DMS 273 (cell line): ENCODE results near the gene ASPHD1.
"Not testable (repeated sequence)": the region's sequence is repeated elsewhere in the genome, so short reads cannot be mapped to it uniquely, and the experiment has no call there.

Experiments
- DNase-seq: peaks from one replicate; lab custom pipeline; 2025; ENCODE audit not compliant: unreplicated experiment; lab: John Stamatoyannopoulos, UW

ASPHD1 gene

DNA sequence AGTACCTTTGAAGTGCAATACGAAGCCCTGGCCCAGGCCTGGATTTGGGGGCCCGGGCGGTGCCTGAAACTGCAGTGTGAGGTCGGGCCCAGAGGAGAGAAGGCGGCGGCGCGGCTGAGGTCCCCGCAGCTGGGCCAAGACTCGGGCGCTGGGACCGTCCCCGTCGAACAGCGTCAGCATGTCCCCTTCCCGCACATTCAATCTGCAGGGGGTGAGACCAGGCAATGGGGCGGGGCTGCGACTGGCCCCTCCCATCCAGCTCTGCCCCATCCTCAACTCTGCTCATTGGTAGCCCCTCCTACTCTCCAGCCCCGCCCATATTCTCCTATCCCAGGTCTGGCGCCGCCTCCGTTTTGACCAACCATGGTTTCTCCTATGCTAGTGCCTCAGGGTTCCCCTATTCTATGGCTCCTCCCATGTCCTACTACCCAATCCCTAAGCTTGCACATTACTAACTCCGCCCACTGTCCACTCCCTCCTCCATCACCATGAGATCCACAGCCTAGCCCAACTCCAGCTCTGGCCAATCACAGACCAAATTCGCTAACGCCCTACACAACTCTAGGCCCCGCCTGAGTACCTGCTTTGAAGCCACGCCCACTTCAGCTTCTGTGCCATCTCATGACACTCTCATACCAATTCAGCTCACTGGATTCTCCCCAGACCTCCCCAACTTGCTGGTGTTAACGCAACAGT, 22.9 kb upstream of the ASPHD1 start:
- no peak for DNase-seq

GRCh38 chr16:29878172-29878571, 22.1 kb upstream of the ASPHD1 start:
- DNase-seq = no peak

- no peak for DNase-seq
Observed at GRCh38 chr16:29881050-29881449, 19.2 kb upstream of the ASPHD1 start.

DNA sequence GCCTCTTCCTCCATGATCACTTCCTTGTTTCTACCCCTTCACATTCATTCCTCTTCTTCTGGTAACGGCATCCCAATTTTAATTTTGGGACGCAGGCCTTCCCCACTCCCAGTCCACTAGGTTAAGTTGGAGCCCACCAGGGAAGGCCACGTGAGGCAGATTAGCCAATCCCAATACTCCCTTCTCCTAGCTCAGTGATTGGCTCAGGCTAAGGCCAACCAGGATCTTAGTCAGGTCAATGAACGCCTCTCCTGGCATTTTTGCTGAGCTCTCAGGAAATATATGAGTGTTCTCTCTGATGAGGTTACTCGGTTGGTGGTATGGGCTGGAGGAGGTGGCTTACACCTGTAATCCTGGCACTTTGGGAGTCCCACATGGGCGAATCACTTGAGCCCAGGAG, 16.3 kb upstream of the ASPHD1 start:
- no peak for DNase-seq

DNA sequence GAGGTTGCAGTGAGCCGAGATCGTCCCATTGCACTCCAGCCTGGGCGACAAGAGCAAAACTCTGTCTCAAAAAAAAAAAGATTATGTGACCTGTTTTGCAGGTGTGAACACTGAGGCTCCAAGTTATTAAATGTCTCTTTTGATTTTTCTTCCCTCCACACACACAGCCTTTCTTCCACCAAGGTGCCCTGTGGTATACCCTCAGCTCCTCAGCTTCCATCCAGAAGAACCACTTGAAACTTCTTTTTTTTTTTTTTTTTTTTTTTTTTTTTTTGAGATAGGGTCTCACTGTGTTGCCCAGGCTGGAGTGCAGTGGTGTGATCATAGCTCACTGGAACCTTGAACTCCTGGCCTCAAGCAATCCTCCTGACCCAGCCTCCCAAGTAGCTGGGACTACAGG, 10.9 kb upstream of the ASPHD1 start:
- not testable (repeated sequence) for DNase-seq

DNA sequence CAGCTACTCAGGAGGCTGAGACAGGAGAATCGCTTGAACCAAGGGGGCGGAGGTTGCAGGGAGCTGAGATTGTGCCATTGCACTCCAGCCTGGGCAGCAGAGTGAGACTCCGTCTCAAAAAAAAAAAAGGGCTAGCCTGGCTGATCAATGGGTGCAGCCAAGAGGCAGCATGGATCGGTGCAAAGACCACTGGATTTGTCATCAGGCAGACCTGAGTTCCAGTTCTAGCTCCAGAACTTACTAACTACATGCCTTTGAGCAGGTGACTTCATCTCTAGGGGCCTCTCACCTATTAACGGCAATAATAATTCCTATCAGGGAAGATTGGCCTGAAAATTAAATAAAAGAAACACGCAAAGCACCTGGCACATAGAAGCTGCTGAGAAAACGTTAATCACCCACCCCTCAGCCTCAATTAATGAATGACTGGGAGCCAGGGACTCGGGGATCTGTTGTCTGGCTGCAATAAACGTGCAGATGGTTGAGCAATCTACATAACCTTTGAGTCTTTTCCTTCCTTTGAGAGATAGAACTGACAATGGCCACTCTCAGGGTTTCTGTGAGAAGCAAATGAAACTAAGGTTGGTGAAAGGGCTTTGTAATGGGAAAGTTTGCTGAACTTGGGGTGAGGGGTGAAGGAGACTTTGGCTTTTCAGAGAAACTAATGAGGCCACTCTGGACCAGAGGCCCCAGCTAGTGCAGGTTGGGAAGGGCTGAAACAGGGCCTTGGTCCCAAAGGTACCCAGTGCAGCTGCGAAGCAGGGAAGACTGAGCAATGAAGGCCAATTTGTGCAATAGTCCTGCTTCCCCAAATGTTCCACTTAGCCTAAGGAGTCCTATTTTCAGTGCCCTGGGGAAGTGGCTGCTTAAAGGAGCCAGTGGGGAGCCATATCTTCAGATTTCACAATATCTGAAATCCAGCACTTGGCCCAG, 8.5 kb upstream of the ASPHD1 start:
- no peak for DNase-seq

- no peak for DNase-seq
Observed at GRCh38 chr16:29892458-29892813, 7.9 kb upstream of the ASPHD1 start.

DNA sequence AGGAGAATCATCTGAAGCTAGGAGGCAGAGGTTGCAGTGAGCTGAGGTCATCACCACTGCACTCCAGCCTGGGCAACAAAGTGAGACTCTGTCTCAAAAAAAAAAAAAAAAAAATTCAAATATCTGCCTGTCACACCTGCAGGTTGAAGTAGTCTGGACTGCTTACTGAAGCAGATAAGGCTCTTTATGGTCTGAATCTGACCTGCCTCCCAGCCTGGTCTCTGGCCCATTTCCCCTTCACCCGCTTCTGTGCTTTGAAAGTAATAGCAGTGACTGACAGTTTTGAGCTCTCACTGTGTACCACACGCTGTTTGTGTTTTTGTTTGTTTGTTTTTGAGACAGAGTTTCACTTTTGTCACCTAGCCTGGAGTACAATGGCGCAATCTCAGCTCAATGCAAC, 6.7 kb upstream of the ASPHD1 start:
- no peak for DNase-seq

GRCh38 chr16:29894352-29894751, 5.9 kb upstream of the ASPHD1 start:
- no peak for DNase-seq

GRCh38 chr16:29896841-29897240, 3.4 kb upstream of the ASPHD1 start:
- no peak for DNase-seq

- DNase-seq = no peak
Observed at GRCh38 chr16:29897333-29897732, 3.0 kb upstream of the ASPHD1 start.

DNA sequence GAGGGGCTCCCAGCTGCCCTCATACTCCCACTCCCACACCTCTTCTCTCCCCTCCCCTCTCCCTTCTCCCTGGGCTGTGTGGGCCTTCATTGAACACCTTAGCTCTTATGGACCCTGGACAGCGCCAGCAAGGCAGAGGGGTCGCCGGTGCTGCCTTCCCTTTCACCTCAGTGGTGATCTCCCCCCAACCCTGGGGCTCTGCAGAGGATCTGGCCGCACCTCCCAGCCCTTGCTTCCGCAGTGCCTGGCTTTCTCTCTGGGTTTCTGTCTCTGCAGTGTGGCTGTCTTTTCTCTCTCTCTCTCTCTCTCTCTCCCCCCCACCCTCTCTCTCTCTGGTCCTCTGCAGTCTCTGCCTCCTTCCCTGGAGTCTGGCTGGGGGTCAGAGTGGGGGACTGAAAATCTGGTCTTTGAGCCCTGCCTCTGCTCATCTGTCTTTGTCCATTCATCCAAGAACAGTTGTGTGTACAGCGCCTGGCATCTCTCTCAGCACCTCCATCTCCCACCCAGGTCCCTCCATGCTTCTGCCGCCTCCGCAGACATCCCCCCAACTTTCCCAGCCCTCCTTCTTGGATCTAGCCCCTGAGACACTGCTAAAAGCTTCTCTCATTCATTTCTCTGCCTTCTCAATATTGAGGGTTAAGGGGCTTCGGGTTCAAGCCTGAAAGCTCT, 2.0 kb upstream of the ASPHD1 start:
- DNase-seq = no peak

DNA sequence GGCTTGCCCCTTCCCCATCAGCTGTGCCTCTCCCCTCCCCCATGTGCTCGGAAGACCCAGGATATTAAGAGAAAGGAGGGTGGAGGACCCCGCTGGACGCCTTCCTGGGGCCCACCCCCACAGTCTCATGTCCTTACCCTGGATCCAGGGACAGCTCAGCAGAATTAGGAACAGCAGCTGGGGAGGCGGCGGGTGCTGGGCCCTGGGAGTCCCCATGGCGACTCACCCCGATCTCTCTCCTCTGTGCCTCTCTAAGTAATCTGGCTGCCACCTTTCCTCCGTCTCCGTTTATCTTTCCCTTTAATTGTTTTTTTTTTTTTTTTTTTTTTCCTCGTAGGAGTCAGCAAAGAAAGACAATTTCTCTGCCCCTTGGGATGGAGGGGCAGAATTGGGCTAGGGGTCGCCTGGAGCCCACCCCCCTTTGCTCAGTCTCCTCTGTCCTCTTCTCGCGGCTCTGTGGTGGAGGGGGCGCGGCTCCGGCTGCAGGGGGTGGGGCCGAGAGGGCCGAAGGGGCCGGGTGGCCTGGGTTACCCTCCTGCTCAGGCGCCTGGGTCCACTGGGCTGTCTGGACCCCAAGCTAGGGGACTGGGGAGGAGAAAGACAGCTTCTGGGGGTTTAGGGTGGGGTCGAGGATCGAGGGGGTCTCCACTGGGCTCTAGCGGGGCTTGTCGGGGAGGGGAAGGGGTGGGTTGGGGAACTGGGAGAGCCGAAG, 1.3 kb upstream of the ASPHD1 start:
- peak; percentile 85 for DNase-seq

DNA sequence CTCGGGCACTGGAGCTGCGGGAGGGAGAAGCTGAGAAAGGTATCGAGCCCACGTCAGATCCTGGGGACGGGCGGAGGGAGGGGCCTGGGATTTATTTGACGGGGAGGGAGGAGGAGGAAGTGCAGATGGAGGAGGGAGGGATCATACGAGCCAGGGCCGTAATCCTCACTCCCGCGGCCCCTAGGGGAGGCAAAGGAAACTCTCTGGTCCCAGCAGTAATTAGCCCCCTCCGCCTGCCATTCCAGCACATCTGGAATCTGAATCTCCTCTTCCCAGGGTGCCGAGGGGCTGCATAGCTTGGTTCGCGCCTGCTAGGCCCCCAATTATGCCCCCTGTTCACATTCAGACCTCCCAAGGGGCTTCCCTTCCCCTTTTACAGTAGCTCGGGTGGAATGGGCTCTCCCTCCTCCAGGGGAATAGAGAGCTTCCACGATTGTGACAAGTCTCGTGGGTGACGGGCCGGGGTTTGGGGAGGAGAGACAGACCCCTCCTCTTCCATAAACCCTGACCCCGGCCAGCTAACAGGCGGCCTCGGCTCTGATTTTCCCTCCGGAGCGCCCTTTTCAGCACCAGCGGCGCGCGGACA, 679 bp upstream of the ASPHD1 start, which contains the start of gene SEZ6L2:
SEZ6L2 (minus strand) TSS at position 35 of the 586 bp plus-strand sequence. CDS start 531 bp downstream, outside the sequence.
- DNase-seq = peak; percentile 98

- no peak for DNase-seq
Observed at GRCh38 chr16:29900888-29901606, 759 bp downstream of the ASPHD1 start.

DNA sequence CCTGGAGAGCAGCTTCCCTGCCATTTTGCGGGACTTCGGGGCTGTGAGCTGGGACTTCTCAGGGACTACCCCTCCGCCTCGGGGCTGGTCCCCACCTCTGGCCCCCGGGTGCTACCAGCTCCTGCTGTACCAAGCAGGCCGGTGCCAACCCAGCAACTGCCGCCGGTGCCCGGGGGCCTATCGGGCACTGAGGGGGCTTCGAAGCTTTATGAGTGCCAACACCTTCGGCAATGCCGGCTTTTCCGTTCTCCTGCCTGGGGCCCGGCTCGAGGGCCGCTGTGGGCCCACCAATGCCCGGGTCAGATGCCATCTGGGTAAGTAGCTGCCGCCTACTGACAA, 1.3 kb downstream of the ASPHD1 start:
- no peak for DNase-seq

DNA sequence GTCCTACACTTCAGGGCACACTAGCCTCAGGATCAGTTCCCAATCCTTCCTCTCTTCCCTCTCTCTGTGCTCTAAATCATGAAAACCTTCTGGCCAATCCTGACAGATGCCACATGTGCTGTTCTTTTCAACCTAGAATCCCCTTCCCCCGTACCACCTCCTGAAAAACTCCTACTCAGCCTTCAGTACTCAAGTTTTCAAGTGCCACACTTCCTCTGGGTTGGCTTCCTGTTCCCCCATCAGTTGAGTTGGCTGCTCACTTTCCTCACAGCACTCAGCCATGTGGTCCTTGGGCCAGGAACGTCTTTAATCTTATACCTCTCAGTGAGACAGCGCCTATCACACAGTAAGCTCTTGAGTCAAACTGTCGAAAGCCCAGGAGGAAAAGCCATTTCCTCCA, 3.3 kb downstream of the ASPHD1 start:
- peak; percentile 30 for DNase-seq

DNA sequence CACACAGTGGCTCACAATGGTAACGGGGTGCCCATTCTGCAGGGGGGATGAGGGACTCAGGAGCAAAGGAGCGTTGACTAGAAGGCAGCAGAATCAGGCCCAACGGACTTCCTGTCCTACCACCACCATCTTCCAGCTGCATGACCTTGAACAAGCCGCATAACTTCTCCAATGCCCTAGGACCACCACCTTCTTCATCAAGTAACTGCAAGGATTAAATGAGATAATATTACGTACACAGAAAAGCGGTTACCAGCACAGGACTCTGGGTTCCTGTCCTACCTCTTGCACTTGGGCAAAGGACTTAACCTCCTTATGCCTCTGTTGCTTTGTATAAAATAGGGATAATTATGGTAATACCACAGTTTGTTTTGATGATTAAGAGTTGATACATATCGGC, 4.7 kb downstream of the ASPHD1 start:
- no peak for DNase-seq

GRCh38 chr16:29905668-29906067, 5.4 kb downstream of the ASPHD1 start:
- no peak for DNase-seq
